Pancreas (tissue), 10 donors: Measurements from ENCODE around the gene CDH13. TPM values are rescaled to one million over a fixed set of nuclear protein-coding genes. Genes with fewer than 3 reads are reported as not detected.

Source experiments
- ATAC-seq, 4 donors: fragments of 200-7000 bp; cut with Tn5 transposase; one replicate each; pipeline versions ENCODE4 v1.8.0 to v1.9.1; 2020; ENCODE audit warnings: mild to moderate bottlenecking in 4 of 4, moderate library complexity in 4 of 4
- DNase-seq, 6 donors: peaks; one replicate each; pipeline ENCODE4 v3.0.0-alpha.2; 2020
- FAIRE-seq: peaks from 2 replicates; lab custom pipeline; 2012; peaks lifted over from hg19 to GRCh38; lab: Jason Lieb, UNC
- H3K27ac ChIP-seq, 4 donors: fragments of 200-600 bp; sonication (generic); 1 replicate in 3 of 4; 2 replicates in 1 of 4; pipeline versions ENCODE4 v1.5.0 to v1.8.0; 2020
- H3K27me3 ChIP-seq, 4 donors: fragments of 200-600 bp; one replicate each; pipeline ENCODE4 v1.8.0; 2021
- H3K36me3 ChIP-seq, 3 donors: fragments of 200-600 bp; sonication (generic) in 1 of 3; one replicate each; pipeline versions ENCODE4 v1.5.0 to v1.8.0; 2020 to 2021
- H3K4me1 ChIP-seq, 3 donors: fragments of 200-600 bp; one replicate each; pipeline ENCODE4 v1.8.0; 2021
- H3K4me3 ChIP-seq, 4 donors: fragments of 200-600 bp; sonication (generic) in 2 of 4; one replicate each; pipeline versions ENCODE4 v1.5.0 to v1.8.0; 2020 to 2021
- H3K9me3 ChIP-seq, 4 donors: fragments of 200-600 bp; one replicate each; pipeline ENCODE4 v1.8.0; 2021
- CTCF ChIP-seq, 4 donors: fragments of 200-600 bp; sonication (generic) in 3 of 4; IDR thresholded peaks; one replicate each; pipeline versions ENCODE4 v1.5.0 to v1.8.0; 2021; ENCODE audit warnings: antibody characterized with exemption in 4 of 4
- WGBS, 2 donors: extraction: QIAGEN DNeasy Blood & Tissue Kit; methylation state at CpG; one replicate each; pipeline ENCODE4 v1.1.7; 2013; 5-methylcytosine and 5-hydroxymethylcytosine counted together
- intact Hi-C, 3 donors: fragments of 100-400 bp; cut with DNase I; formaldehyde crosslinking; loops; one replicate each; pipeline versions ENCODE4 v1.11.1 to v1.14.2; 2022
- polyA plus RNA-seq, 2 donors: library from polyadenylated mRNA; stranded (reverse); fragments of 200-250 nt; gene quantifications; one replicate each; pipeline ENCODE4 v1.2.3, GENCODE V29; 2013
- total RNA-seq, 6 donors: library from RNA; stranded (reverse); fragmentation: NEBNext Ultra II Directional in 4 of 6; extraction: Animal tissue kit (Norgen Biotek cat#: 25700) in 4 of 6; gene quantifications; one replicate each; pipeline versions ENCODE4 v1.2.1 to v1.2.4, GENCODE V29; 2021 to 2023
- donor health status: healthy with polysubstance abuse.
- donor health status: DM: no; HTN: no; CAD: no; lungs with moderate emphysema.
- donor health status: DM: no; HTN: no; CAD: no.
- donor health status: control.
- donor health status: control.
- donor health status: Bipolar disorder and iron deficiency.
- donor health status: DM: yes; HTN: yes; CAD: no.
- donor health status: DM: no; HTN: no; CAD: no.
- donor health status: DM: no; HTN: no; CAD: no.
- donor health status: DM: yes; HTN: yes; CAD: no.

The CDH13 gene
- total and polyA plus RNA-seq, 8 donors, result 0.12 to 1.0 (median 0.37) TPM

DNA sequence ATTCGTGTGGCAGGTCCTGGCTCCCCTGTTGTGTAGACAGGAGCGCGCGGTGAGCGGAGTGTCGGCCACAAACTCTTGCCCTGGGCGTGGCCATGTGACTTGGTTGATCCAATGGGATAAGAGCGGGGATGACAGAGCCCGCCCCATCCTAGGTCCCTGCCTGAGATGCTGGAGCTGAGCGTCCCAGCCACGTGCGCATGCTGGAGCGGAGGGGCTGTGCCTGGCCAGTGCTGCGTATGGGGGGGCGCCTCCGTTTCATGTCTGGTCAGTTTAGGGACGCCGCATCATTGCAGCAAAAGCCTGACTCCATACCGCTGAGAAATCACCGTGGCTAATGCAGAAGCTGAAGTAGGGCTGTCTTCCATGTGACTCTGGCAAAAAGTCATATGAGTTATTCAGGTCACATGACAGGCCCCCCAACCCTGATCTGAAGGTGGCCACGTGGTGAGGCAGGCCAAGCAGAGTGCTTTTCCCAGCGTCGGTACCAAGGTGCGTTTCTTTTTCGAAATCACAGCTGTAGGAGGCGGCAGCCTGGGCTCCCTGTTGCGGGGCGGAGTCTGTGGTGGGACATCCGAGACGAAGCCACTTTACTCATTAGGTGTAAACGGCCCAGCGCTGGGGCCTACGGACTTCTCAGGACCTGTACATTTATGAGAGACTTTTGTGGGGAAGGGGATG, 1203.5 kb downstream of the CDH13 start:
- Histone ChIP-seq H3K9me3 (no peaks in the 10 kb centered on the region), H3K27me3 (no peaks in the 10 kb centered on the region), H3K36me3 (no peaks in the 10 kb centered on the region), H3K27ac (no peak overlapping the region), H3K4me3 (no peak overlapping the region), H3K4me1 (no peaks in the 10 kb centered on the region)
- no peak for ATAC-seq
- intact Hi-C loops, result no loop called here
- DNase-seq, result no peak
- no peak for FAIRE-seq
- TF ChIP-seq CTCF (IDR thresholded peaks at IDR 0.05), result no peak
- WGBS, 2 donors, result 79 to 87% methylated on average over 33 of the region's 33 CpGs

DNA sequence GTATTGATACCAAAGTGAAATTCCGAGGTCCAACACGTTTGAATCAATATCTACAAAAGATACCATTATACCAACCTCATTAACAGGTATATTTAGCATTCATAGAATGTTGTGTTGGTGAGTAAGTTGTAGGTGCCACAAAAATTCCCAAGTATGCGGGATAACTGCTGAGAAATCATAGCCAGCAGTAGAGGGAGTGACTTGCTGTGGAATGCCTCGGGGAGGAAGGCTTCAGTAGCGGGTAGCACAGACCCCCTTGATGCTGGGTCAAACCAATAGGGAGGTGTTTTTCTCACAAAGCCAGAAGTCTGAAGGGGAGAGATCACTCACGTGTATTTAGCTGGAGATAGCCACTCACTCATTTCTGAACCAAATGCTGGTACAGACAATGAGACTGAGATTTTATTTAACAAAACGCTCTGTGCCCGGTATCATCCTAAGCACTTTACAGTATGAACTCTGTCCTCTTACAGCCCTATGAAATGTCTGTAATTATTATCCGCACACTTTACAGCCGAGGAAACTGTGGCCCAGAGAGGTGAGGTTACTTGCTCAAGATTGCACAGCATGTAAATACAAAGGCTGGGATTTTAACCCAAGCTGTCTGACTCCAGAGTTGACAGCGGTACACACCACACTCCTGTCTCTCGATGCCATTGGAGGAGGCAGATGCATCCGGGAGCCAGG, 1204.1 kb downstream of the CDH13 start:
- no peaks in the 10 kb centered on the region for H3K9me3 ChIP-seq
- 60 to 65% methylated on average over 13 of the region's 13 CpGs for WGBS, 2 donors
- H3K4me1 ChIP-seq, result no peaks in the 10 kb centered on the region
- no peaks in the 10 kb centered on the region for H3K27me3 ChIP-seq
- FAIRE-seq (no peak), ATAC-seq (no peak), DNase-seq (no peak)
- no peak overlapping the region for H3K4me3 ChIP-seq
- H3K36me3 ChIP-seq, result no peaks in the 10 kb centered on the region
- TF ChIP-seq CTCF (IDR thresholded peaks at IDR 0.05), result no peak
- intact Hi-C loops, result no loop called here
- no peak overlapping the region for H3K27ac ChIP-seq

- H3K9me3 ChIP-seq, result no peaks in the 10 kb centered on the region
- no peaks in the 10 kb centered on the region for H3K36me3 ChIP-seq
- FAIRE-seq, result no peak
- H3K27ac ChIP-seq, result no peak overlapping the region
- intact Hi-C loops, result no loop called here
- no peak for TF ChIP-seq CTCF (IDR thresholded peaks at IDR 0.05)
- no peaks in the 10 kb centered on the region for H3K27me3 ChIP-seq
- H3K4me3 ChIP-seq, result no peak overlapping the region
- WGBS, 2 donors, result 34 to 47% methylated on average over 5 of the region's 5 CpGs
- no peaks in the 10 kb centered on the region for H3K4me1 ChIP-seq
- ATAC-seq, result no peak
- DNase-seq, result no peak
Observed at GRCh38 chr16:83831456-83831987, 1204.8 kb downstream of the CDH13 start.

- no peak for FAIRE-seq
- no peaks in the 10 kb centered on the region for H3K4me1 ChIP-seq
- WGBS, 2 donors, result 80 to 87% methylated on average over 2 of the region's 2 CpGs
- no peak overlapping the region for H3K4me3 ChIP-seq
- intact Hi-C loops, result no loop called here
- no peak for ATAC-seq
- H3K9me3 ChIP-seq, result no peaks in the 10 kb centered on the region
- TF ChIP-seq CTCF (IDR thresholded peaks at IDR 0.05), result no peak
- no peak for DNase-seq
- no peak overlapping the region for H3K27ac ChIP-seq
- no peaks in the 10 kb centered on the region for H3K36me3 ChIP-seq
- H3K27me3 ChIP-seq, result peaks cover 0 to 3% (median 0%) of the 10 kb centered on the region in 4 donors
Observed at GRCh38 chr16:83833921-83834320, 1207.2 kb downstream of the CDH13 start.
